Renal cortical epithelial cell (primary cell): ENCODE data around the gene SMIM33. TPM values are rescaled to one million over a fixed set of nuclear protein-coding genes. Genes with fewer than 3 reads are reported as not detected.
"Not testable (repeated sequence)": the region's sequence is repeated elsewhere in the genome, so short reads cannot be mapped to it uniquely, and the experiment has no call there.

ENCODE experiments used
- DNase-seq: peaks from one replicate; pipeline ENCODE4 v3.0.0-alpha.2; 2011; ENCODE audit warnings: low read depth
- total RNA-seq: library from RNA; depleted of rRNA; stranded (reverse); fragments of >200 nt; gene quantifications from 2 replicates; pipeline ENCODE4 v1.2.3, GENCODE V29; 2014

The SMIM33 gene
- total RNA-seq, 1 donor from 2014 or later, result not detected

DNA sequence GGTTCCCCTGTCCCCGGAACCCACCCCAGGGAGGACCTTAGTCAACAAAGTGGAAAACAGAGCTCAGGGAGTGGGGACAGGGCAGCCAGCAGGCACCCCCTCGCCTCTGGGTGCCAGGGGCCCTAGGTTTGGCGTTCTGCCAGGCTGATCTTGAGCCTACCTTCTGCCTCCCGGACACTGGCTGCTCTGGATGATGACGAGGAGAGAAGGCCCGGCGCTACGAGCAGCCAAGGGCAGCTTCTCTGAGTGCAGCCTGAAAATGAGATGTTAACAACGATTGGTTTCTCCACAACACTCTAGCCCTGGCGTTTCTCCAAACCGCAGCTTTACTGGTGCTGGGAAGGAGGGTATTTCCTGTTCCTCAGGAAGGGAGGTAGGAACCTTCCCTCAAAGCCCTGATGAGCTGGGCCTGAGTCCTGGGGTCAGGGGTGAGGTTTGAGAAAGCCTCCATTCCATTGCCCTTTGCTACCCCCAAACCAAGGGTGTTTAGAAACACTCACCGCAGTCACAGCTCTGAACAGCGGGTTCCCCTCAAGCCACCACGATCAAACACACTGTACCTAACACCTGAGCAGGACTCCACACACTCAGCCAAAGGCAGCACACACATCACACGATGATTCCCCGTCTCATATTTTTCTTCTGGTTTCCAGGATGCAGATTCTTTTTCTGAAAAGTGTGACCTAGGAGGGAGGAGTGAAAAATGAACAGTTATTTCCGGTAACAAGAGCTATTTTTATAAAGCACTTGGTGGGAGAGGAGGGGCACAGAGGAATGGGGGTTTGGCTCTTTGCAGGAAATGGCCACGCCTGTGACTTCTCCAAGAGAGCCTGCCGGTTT, 11.5 kb downstream of the SMIM33 start, which contains the start of gene STING1:
STING1 (minus strand) TSS at position 709 of the 840 bp plus-strand sequence. CDS start 1,054 bp downstream, outside the sequence.
- DNase-seq, result peak; percentile 95

DNA sequence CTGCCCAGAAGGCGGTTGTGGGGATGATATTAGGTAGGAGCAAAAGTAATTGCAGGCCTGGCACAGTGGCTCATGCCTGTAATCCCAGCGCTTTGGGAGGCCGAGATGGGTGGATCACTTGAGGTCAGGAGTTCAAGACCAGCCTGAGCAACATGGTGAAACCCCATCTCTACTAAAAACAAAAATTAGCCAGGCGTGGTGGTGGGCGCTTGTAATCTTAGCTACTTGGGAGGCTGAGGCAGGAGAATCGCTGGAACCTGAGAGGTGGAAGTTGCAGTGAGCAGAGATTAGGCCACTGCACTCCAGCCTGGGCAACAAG, 12.0 kb downstream of the SMIM33 start:
- not testable (repeated sequence) for DNase-seq

DNA sequence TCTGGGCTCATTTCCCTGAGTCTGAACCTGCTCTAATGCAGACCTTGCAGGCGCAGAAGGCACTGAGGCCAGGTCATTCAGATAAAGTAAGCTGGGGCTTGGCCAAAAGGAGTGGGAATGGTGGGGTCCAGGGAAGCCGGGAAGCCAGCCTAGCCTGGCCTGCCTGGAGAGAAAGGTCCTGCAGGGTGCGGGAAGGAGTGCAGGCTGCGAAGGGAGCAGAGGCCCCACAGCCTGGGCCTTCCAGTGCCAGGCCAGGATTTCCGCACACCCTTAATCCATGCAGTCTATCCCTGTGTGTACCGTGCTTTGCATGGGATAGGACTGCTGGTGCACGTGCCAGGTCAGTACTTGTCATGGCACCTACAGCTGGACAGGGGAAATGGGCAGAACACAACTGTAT, 15.4 kb downstream of the SMIM33 start:
- DNase-seq, result no peak

DNA sequence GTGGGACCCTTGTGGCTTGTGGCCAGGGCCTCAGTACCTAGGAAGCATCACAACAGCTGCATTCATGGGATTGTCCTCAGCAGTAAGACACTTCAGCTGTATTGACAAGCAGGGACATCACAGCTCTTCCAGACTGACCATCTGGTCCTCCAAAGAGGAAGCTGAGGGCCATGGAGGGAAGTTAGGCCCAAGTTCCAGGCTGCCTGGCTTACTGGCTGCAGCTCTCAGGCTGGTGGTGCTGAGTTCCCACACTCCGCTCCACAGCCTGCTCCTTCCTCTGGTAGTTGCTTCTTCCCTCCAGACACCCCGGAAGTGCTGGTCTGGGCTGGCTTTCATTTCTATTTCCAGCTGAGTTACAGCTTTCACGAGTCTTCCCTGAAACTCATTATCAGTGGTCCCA, 17.5 kb downstream of the SMIM33 start:
- no peak for DNase-seq

DNA sequence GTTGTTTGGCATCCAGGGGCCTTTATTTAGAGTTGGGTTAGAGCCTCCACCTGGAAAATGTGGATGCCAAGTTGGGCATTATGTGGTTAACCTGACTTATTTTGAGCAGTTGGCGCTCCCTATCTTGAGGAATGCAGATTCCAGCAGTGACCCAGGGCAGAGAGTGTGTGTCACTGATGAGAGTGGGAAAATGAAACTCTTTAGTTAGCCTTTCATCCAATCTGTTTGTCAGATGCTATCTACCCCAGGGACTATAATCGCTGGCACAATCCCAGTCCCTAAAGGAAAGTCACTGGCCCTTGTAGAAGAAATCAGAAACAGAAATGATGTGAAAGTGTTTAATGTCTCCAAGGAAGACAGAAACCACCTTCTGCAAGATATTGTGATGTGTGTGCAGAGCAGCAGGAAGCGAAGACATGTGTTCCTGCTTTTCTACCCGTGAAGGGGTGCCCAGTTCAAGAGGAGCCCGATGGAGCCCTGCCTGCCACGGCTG, 21.9 kb downstream of the SMIM33 start:
- DNase-seq, result peak; percentile 38

DNA sequence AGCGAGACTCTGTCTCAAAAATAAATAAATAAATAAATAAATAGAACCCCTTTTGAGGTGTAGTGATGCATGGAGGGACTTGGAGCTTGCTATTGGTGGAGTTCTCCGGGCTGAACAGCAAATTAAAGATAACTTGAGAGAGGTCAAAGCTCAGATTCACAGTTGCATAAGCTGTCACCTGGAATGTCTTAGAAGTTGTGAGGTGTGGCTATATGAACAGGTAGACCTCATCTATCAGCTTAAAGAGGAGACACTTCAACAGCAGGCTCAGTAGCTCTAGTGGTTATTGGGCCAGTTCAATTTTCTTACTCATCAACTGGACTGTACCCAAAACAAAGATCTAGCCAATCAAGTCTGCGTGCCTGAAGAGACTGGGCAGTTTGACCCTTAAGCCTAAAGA, 23.5 kb downstream of the SMIM33 start:
- DNase-seq, result no peak

DNA sequence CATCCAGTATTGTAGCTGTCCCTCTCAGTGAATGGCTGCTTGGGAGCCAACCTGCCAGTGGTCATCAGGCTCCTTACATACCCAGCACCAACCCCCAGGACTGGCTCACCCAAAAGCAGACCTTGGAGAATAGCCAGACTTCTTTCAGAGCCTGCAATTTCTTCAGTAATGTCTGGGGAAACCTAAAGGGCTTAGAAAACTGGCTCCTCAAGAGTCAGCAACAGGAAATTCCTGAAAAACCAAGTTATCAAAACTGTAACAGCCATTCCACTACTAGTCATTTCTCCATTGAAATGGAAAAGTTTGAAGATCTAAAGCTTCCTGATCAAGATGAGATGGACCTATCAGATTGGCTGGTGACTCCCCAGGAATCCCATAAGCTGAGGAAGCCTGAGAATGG, 24.0 kb downstream of the SMIM33 start:
- no peak for DNase-seq

DNA sequence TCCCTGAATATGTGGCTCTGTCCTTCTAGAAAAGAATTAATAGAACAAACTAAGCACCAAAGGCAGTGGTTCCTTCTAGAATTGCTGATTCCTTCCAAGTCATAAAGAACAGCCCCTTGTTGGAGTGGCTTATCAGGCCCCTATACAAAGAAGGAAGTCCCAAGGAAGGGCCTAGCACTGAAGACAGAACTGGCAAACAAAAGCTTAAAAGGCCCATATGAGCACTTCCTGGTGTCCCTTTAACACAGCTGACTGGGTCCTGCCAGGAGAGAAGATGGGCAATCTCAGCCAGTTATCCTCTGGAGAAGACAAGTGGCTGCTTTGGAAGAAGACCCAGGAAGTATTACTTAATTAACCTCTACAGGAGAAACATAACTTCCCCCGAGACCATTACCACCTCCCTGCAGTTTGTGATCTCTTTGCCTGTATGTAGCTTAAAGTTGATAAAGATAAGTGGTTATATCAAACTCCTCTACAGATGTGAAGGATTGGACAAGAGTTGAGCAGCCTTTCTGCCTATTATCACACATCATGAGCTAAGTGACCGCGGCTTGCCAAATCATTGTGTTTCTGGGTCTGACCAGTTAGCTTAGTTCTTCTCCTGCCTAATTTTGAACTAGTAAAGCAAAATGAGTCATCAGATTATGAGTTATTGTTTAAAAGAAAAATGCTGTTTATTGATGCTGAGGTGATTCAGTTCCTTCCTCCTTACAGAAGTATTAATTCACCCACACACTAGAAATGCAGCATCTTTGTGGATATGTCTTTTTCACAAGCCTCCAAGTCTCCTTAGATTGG, 25.0 kb downstream of the SMIM33 start:
- no peak for DNase-seq

DNA sequence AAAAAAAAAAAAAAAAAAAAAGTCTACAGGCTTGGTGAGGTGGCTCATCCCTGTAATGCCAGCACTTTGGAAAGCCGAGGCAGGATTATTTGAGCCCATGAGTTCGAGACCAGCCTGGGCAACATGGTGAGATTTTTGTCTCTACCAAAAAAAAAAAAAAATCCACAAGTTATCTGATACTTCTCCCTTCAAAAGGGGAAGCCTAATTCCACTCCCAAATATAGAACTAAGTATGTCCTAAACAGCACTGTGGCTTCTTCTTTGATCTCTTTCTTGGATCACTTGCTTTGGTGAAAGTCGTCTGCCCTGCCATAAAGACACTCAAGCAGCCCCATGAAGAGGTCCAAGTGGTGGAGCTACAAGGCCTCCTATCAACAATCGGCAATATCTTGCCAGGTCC, 30.6 kb downstream of the SMIM33 start:
- DNase-seq, result no peak

DNA sequence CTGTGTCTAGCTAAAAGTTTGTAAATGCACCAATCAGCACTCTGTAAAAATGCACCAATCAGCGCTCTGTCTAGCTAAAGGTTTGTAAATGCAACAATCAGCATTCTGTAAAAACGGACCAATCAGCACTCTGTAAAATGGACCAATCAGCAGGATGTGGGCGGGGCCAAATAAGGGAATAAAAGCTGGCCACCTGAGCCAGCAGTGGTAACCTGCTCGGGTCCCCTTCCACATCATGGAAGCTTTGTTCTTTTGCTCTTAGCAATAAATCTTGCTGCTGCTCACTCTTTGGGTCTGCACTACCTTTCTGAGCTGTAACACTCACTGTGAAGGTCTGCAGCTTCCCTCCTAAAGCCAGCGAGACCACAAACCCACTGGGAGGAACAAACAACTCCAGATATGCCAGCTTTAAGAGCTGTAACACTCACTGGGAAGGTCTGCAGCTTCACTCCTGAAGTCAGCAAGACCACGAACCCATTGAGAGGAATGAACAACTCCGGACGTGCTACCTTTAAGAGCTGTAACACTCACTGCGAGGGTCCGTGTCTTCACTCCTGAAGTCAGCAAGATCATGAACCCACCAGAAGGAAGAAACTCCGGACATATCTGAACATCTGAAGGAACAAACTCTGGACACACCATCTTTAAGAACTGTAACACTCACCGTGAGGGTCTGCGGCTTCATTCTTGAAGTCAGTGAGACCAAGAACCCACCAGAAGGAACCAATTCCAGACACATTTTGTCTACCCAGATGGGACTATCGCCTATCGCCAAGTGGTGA, 32.4 kb downstream of the SMIM33 start:
- not testable (repeated sequence) for DNase-seq

DNA sequence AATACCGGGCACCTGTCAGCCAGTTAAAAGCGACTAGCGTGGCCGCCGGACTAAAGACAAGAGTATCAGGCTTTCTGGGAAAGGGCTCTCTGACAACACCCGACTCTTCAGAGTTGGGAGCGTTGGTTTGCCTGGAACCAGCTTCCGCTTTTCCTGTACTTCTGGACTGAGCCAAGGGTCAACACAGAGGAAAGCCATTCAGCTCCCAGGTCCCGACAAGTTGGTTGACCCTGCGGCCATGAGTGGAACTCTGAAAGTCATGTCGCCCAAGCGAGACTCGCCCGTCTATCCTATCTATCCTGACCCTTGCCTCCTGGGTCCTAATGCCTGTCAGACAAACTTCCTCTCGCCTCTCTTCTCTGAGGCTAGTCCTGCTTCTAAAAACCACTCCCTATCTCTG, 33.1 kb downstream of the SMIM33 start:
- DNase-seq, result not testable (repeated sequence)

DNA sequence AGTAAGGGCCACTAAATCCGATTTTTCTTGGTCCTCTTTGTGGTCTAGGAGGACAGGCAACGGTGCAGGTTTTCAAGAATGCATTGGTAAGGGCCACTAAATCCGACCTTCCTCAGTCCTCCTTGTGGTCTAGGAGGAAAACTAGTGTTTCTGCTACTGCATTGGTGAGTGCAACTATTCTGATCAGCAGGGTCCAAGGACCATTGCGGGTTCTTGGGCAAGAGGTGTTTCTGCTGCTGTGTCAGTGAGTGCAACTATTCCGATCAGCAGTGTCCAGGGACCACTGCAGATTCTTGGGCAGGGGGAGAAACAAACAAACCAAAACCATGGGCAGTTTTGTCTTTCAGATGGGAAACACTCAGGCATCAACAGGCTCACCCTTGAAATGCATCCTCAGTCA, 33.9 kb downstream of the SMIM33 start:
- not testable (repeated sequence) for DNase-seq

DNA sequence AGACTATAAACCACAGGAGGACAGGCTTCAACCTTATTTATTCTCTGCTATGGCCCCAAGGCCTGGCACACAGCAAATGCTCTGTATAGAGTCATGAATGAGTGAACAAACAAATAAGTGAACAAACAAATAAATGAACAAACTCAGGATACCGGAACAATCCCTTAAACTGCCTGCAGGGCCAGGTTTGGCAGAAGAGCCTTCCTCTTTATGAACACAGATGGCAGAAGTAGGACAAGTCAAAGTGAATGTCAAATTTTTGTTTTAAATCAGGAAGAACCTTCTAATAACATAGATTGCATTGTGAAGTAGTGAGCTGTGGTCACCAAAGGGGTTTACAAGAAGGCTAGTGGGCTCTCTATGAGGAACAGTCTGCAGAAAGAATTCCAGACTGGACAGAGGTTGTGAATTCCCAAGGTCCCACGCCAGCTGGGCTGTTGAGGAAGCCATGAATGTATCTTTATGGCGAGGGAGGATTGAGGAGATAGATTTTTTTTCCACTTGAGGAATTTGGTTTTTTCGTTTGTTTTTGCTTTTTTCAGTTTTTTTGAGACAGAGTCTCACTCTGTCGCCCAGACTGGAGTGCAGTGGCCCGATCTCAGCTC, 42.1 kb downstream of the SMIM33 start:
- no peak for DNase-seq

DNA sequence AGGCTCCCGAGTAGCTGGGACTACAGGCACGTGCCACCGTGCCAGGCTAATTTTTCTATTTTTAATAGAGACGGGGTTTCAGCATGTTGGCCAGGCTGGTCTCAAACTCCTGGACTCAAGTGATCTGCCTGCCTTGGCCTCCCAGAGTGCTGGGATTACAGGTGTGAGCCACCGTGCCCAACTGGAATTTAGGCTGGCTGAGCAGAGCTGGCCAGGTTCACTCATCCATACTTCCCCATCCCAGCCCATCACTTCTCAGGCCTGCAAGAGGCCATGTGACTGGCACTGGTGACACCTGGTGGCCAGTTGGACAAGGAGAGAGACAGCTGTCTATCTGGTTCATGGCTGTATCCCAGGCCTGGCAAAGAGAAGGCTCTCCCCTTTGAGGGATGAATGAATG, 42.6 kb downstream of the SMIM33 start:
- DNase-seq, result peak; percentile 78

DNA sequence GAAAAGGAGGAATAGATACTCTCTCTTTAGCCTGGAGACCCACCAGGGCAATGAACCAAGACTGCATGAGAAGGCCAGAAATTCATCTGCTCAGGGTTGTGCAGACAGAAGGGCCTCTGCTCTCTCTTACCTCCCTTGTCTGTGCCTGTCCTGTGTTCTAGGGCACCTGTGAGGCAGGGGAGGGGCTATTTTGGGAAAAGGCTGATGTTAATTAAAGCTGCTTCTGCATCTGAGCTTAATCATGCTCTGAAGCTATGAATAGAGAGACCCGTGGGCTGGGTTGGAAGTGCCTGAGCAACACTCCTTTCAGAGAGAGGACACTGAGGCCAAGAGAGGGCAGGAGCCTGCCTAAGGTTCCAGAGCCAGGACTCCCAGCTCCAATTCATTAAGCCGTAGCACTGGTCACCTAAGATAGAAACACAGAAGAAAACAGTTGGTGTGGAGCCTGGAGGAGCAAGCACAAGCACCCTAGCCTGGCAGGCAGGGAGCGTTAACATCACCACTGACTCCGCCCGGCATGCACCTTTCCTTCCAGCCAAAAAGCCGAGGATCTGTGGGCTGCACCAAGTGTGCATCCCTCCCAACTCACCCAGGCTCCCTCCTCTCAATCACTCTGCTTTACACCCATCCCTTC, 43.2 kb downstream of the SMIM33 start:
- DNase-seq, result no peak

DNA sequence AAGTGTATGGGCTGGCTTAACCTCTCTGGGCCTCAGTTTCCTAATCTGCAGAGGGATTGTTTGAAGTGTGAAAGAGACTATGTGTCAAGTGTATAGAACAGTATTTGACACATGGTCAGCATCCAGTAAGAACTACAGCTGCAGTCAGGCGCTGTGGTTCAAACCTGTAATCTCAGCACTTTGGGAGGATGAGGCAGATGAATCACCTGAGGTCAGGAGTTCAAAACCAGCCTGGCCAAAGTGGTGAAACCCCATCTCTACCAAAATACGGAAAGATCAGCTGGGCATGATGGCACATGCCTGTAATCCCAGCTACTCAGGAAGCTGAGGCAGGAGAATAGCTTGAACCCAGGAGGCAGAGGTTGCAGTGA, 43.7 kb downstream of the SMIM33 start:
- no peak for DNase-seq

DNA sequence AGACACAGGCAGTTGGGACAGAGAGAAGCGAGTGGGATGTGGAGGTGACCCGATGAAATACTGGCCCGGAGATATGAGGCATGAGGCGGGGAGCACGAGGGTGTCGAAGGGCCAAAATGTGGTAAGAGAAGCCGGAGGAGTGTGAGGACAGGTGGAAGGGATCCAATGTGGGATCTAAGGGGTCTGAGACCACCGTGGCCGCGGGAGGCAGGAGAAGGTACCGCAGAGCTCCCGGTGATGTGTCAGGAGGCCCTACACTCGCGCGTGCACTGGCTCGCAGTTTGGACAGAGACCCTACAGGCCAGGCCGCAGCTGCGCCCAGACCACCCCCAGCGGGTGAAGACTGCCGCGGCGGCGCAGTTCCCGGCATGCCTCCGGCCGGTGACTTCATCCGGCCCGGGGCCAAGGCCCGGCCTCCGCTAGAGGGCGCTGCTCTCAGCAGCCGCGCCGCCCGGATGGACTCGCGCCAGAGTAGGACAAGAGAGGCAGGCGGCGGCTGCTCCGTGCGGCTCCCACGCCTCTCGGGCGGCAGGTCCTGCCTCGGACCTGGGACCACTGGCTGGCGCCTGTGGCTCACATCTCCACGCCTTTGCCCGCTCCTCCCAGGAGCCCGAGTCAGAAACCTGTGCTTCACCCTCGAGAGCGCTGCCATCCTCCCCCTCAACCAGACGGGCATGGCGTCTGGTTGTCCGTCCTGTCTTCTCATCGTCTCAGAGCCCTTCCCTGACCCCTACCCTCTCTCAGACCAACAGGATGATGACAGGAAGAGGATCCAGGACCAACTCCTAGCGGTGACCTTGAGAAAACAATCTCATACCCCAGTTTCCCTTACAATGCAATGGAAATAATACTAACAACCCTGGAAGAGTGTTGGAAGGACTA, 47.1 kb downstream of the SMIM33 start:
- peak; percentile 41 for DNase-seq
